Measurements from ENCODE around the gene PCGF6. TPM values are rescaled to one million over a fixed set of nuclear protein-coding genes. Genes with fewer than 3 reads are reported as not detected.
"Not testable (repeated sequence)": the region's sequence is repeated elsewhere in the genome, so short reads cannot be mapped to it uniquely, and the experiment has no call there.

PCGF6 gene
- total RNA-seq, 1 donor from 2014 or later = 19.3 TPM

DNA sequence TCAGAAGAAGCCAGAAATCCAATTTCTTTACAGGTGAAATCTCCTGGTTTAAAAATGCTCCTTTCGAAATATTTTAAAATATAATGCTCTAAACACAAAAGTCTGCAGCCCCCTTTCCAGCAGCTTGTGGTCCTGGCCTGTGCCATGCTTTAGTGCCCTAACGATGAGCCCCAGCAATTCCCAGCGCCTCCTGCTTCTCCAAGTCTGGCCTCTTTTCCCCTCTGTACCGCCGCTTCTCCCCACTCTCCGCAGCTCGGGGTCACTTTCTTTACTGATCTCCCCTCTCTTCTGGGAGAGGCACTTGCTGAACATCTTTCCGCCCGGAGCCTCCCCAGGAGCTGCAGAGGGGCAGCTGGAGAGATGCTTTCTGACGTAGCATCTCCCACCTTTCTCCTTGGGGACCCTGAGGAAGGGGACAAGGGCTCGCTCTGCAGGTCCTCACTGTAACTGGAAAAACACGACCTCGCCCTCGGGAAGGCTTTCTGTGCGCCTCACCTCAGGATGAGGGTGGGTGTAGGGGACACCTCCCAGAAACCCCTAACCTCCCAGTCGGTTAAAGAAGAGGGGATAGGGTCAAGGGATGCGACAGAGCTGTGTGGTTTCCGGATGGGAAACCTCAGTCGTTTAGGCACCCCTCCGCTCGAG is 74.6 kb downstream of the PCGF6 start:
- Mint-ChIP-seq H3K4me1 (ENCODE audit: low read depth) (peaks cover 8% of the 10 kb centered on the region), H3K27me3 (ENCODE audit: insufficient read depth) (peaks cover 38% of the 10 kb centered on the region), H3K4me3 (peak overlapping the region; percentile 53), H3K27ac (no peak overlapping the region), H3K9me3 (peaks cover 5% of the 10 kb centered on the region), H3K36me3 (ENCODE audit: low read depth) (peaks cover 4% of the 10 kb centered on the region)
- intact Hi-C loops (cut with micrococcal nuclease) = no loop called here
- DNase-seq (ENCODE audit: low spot score) = no peak

DNA sequence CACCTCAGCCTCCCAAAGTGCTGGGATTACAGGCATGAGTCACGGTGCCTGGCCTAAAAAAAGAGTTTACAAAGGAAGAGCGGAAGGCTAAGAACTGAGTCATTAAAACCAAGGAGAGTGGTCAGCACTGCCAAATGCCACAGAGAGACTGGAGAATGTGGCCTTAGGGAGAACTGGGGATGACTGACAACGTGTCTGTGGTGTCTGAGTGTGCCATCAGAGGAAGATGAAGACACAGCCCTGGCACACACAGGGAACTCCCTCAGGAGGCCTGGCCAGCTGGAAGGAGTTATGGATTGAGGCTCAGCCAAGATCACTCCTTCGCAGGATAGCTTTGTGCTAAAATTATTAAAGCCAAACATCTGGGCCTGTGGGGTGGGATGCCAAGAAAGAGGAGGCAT is 77.9 kb downstream of the PCGF6 start:
- Mint-ChIP-seq H3K4me3 (no peak overlapping the region), H3K27me3 (ENCODE audit: insufficient read depth) (peaks cover 31% of the 10 kb centered on the region), H3K4me1 (ENCODE audit: low read depth) (no peaks in the 10 kb centered on the region), H3K36me3 (ENCODE audit: low read depth) (no peaks in the 10 kb centered on the region), H3K9me3 (no peaks in the 10 kb centered on the region), H3K27ac (no peak overlapping the region)
- no peak for DNase-seq (ENCODE audit: low spot score)
- intact Hi-C loops (cut with micrococcal nuclease) = no loop called here

DNA sequence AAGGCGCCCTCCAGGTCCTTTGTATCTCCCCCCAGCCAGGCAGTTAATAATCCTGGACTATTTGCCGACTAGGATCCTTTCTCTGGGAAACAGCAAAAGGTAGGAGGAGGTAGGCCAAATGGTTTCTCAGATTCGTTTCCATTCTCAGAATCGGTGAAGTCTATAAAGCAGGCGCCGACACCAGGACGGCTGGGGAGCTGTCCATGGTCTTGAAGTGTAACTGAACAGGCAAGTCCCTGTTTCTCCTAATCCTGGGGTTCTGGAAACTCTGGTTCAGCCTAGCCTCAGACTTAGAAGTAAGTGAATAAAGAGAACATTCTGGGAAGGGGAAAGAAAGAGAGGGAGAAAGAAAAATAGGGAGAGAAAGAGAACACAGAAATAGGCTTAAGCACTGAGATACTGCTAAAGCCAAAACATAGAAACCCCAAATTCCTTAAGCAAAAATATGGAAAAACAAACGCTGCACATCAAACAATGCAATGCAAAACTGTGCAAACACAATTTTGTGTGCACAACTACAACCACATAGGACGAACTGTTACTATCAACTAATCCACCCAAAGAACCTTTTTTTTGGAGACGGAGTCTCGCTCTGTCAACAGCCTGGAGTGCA is 85.1 kb downstream of the PCGF6 start:
- Mint-ChIP-seq H3K27ac (no peak overlapping the region), H3K27me3 (ENCODE audit: insufficient read depth) (peaks cover 19% of the 10 kb centered on the region), H3K36me3 (ENCODE audit: low read depth) (peaks cover 1% of the 10 kb centered on the region), H3K9me3 (peaks cover 12% of the 10 kb centered on the region), H3K4me3 (no peak overlapping the region), H3K4me1 (ENCODE audit: low read depth) (peaks cover 6% of the 10 kb centered on the region)
- no peak for DNase-seq (ENCODE audit: low spot score)
- intact Hi-C loops (cut with micrococcal nuclease) = loop anchor here (1.0 kb wide), 1 partner anchor 9 kb away; no protein-coding TSS in a partner anchor

DNA sequence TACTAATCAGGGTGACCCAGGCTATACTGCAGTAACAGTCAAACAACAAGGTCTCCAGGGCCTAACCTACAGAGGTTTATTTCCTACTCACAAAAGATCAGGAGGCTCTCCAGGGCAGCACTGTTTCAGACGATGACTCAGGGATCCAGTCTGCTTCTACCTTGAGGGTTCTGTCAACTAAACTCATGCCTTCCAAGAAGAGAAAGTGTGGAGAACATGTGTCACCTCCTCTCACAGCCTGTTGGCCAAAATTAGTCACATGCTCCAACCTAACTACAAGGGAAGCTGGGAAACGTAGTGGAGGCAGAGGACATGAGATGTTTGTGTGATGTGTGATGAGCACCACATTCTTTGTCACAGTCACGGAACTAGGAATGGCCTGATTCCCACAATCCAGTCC is 88.7 kb downstream of the PCGF6 start:
- Mint-ChIP-seq H3K9me3 (peaks cover 27% of the 10 kb centered on the region), H3K36me3 (ENCODE audit: low read depth) (peaks cover 1% of the 10 kb centered on the region), H3K4me3 (no peak overlapping the region), H3K27me3 (ENCODE audit: insufficient read depth) (peaks cover 16% of the 10 kb centered on the region), H3K27ac (no peak overlapping the region), H3K4me1 (ENCODE audit: low read depth) (peaks cover 6% of the 10 kb centered on the region)
- DNase-seq (ENCODE audit: low spot score) = no peak
- intact Hi-C loops (cut with micrococcal nuclease) = no loop called here

DNA sequence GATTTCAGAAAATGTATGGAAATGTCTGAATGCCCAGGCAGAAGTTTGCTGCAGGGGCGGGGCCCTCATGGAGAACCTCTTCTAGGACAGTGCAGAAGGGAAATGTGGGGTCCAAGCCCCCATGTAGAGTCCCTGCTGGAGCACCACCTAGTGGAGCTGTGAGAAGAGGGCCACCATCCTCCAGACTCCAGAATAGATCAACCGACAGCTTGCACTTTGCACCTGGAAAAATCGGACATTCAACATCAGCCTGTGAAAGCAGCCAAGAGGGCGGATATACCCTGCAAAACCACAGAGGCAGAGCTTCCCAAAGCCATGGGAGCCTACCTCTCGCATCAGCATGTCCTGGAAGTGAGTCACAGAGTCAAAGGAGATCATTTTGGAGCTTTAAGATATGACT is 91.0 kb downstream of the PCGF6 start:
- intact Hi-C loops (cut with micrococcal nuclease) = no loop called here
- Mint-ChIP-seq H3K27me3 (ENCODE audit: insufficient read depth) (peaks cover 11% of the 10 kb centered on the region), H3K27ac (no peak overlapping the region), H3K4me1 (ENCODE audit: low read depth) (peaks cover 12% of the 10 kb centered on the region), H3K9me3 (peaks cover 27% of the 10 kb centered on the region), H3K36me3 (ENCODE audit: low read depth) (peaks cover 1% of the 10 kb centered on the region), H3K4me3 (no peak overlapping the region)
- DNase-seq (ENCODE audit: low spot score) = no peak

DNA sequence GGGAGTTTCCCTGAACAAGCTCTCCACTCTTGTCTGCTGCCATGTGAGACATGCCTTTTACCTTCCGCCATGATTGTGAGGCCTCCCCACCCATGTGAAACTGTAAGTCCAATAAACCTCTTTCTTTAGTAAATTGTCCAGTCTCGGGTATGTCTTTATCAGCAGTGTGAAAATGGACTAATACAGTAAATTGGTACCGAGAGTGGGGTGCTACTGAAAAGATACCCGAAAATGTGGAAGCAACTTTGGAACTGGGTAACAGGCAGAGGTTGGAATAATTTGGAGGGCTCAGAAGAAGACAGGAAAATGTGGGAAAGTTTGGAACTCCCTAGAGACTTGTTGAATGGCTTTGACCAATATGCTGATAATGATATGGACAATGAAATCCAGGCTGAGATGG is 92.0 kb downstream of the PCGF6 start:
- H3K27ac Mint-ChIP-seq; H3K36me3 Mint-ChIP-seq (ENCODE audit: low read depth); DNase-seq (ENCODE audit: low spot score); intact Hi-C loops (cut with micrococcal nuclease); H3K4me3 Mint-ChIP-seq: not testable (repeated sequence)
- Mint-ChIP-seq H3K4me1 (ENCODE audit: low read depth) (peaks cover 15% of the 10 kb centered on the region), H3K9me3 (peaks cover 27% of the 10 kb centered on the region), H3K27me3 (ENCODE audit: insufficient read depth) (peaks cover 12% of the 10 kb centered on the region)

DNA sequence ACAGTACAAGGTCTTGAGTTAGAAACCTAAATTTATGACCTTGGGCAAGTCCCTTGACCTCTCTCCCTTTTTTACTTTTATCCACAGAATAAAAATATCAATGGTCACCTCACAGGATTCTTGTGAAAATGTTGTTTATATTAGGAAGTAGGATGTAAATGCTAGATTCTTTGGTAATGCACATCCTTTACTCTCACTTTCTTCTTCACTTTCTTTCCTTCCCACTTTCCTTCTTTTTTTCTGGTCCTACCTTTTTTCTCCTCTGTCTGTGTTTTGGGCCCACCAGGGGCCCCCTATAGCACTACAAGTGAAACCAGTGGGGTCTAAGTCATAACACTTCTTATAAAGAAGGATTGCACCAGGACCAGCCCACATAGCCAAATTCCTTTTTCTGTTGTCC is 93.1 kb downstream of the PCGF6 start:
- no peak for DNase-seq (ENCODE audit: low spot score)
- H3K4me1 Mint-ChIP-seq (ENCODE audit: low read depth) = peaks cover 9% of the 10 kb centered on the region
- H3K9me3 Mint-ChIP-seq = peaks cover 27% of the 10 kb centered on the region
- H3K27me3 Mint-ChIP-seq (ENCODE audit: insufficient read depth) = peaks cover 12% of the 10 kb centered on the region
- H3K27ac Mint-ChIP-seq = no peak overlapping the region
- no peaks in the 10 kb centered on the region for H3K36me3 Mint-ChIP-seq (ENCODE audit: low read depth)
- no peak overlapping the region for H3K4me3 Mint-ChIP-seq
- intact Hi-C loops (cut with micrococcal nuclease) = no loop called here

DNA sequence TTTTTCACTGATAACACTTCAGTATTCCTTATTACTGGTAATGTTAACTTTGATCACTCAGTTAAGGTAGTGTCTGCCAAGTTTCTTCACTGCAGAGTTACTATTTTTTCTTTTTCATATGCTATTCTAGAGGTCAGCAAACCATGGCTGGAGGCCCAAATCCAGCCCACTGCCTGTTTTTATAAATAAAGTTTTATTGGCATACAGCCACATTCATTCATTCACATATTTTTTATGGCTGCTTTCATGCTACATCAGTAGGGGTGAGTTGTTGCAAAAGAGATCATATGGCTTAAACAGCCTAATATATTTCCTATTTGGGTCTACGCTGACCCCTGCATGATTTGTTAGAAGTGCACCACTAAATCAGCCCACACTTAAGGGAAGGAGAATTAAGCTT is 94.3 kb downstream of the PCGF6 start:
- H3K36me3 Mint-ChIP-seq (ENCODE audit: low read depth) = no peaks in the 10 kb centered on the region
- no peak overlapping the region for H3K27ac Mint-ChIP-seq
- peaks cover 9% of the 10 kb centered on the region for H3K4me1 Mint-ChIP-seq (ENCODE audit: low read depth)
- H3K27me3 Mint-ChIP-seq (ENCODE audit: insufficient read depth) = peaks cover 12% of the 10 kb centered on the region
- intact Hi-C loops (cut with micrococcal nuclease) = no loop called here
- no peak overlapping the region for H3K4me3 Mint-ChIP-seq
- peaks cover 20% of the 10 kb centered on the region for H3K9me3 Mint-ChIP-seq
- DNase-seq (ENCODE audit: low spot score) = no peak

DNA sequence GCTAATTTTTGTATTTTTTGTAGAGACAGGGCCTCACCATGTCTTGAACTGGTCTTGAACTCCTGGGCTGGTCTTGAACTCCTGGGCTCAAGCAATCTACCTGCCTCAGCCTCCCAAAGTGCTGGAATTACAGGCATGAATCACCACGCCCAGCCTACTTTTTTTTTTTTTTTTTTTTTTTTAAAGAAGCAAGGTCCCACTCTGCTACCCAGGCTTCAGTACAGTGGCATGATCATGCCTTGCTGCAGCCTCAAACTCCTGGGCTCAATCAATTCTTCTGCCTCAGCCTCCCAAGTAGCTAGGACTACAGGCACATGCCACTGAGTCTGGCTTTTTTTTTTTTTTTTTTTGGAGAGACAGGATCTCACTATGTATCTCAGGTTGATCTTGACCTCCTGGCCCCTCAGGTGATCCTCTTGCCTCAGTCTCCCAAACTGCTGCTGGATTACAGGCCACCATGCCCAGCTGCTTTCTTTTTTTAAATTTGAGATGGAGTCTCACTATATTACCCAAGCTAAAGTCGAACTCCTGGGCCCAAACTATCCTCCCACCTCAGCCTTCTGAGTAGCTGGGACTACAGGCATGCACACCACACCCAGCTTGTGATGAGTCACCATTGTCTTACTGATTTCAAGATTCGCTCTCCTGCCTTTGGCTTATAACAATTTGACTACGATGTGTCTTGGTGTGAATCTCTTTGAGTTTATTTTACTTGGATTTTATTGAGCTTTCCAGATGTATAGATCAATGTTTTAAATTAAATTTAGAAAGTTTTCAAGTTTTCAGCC is 96.2 kb downstream of the PCGF6 start:
- Mint-ChIP-seq H3K4me1 (ENCODE audit: low read depth) (peaks cover 16% of the 10 kb centered on the region), H3K4me3 (no peak overlapping the region), H3K27me3 (ENCODE audit: insufficient read depth) (peaks cover 12% of the 10 kb centered on the region), H3K36me3 (ENCODE audit: low read depth) (no peaks in the 10 kb centered on the region), H3K27ac (no peak overlapping the region), H3K9me3 (peaks cover 15% of the 10 kb centered on the region)
- DNase-seq (ENCODE audit: low spot score) = no peak
- intact Hi-C loops (cut with micrococcal nuclease) = no loop called here

DNA sequence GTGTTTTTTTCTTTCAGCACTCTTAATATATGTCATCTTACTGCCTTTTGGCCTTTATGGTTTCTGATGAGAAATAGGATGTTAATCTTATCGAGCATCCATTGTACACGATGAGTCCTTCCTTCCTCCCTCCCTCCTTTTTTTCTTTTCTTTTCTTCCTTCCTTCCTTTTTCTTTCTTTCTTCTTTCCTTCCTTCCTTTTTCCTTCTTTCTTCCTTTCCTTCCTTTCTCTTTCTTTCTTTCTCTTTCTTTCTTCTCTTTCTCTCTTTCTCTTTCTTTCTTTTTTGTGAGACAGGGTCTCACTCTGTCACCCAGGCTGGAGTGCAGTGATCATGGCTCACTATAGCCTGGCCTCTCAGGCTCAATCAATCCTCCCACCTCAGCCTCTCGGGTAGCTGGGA is 96.8 kb downstream of the PCGF6 start:
- Mint-ChIP-seq H3K4me1 (ENCODE audit: low read depth) (peaks cover 18% of the 10 kb centered on the region), H3K36me3 (ENCODE audit: low read depth) (no peaks in the 10 kb centered on the region), H3K27me3 (ENCODE audit: insufficient read depth) (peaks cover 12% of the 10 kb centered on the region), H3K4me3 (no peak overlapping the region), H3K9me3 (peaks cover 11% of the 10 kb centered on the region), H3K27ac (no peak overlapping the region)
- DNase-seq (ENCODE audit: low spot score) = no peak
- intact Hi-C loops (cut with micrococcal nuclease) = no loop called here

Other genes with a start within 250 kb of the PCGF6 start
- 52.0 and 56.5 TPM in 2 replicates for gene NT5C2, start 157.9 kb downstream of the PCGF6 start, total RNA-seq
- gene RPEL1, start 105.3 kb downstream of the PCGF6 start, total RNA-seq = not detected in 2 replicates
- 1.5 TPM in 2 replicates for gene INA, start 74.0 kb downstream of the PCGF6 start, total RNA-seq
- 10.4 and 11.0 TPM in 2 replicates for gene TAF5, start 16.8 kb upstream of the PCGF6 start, total RNA-seq
- 480 and 483 TPM in 2 replicates for gene ATP5MK, start 45.3 kb upstream of the PCGF6 start, total RNA-seq
- gene PDCD11, start 45.5 kb upstream of the PCGF6 start, total RNA-seq = 98.4 and 99.0 TPM in 2 replicates
- 18.6 and 19.1 TPM in 2 replicates for gene CALHM2, start 101.2 kb upstream of the PCGF6 start, total RNA-seq
- gene CALHM1, start 107.8 kb upstream of the PCGF6 start, total RNA-seq = not detected in 2 replicates
- gene CALHM3, start 128.1 kb upstream of the PCGF6 start, total RNA-seq = not detected in 2 replicates
- 3.4 and 3.6 TPM in 2 replicates for gene NEURL1, start 142.6 kb upstream of the PCGF6 start, total RNA-seq